Measurements from ENCODE around the gene WDR5. TPM values are rescaled to one million over a fixed set of nuclear protein-coding genes. Genes with fewer than 3 reads are reported as not detected.

The WDR5 gene
- total and polyA plus RNA-seq, 10 of the 15 experiments (the other 5 are each of a cell fraction or from before 2014, with no cell fraction given): 1.4 to 43.7 (median 33.2) TPM

DNA sequence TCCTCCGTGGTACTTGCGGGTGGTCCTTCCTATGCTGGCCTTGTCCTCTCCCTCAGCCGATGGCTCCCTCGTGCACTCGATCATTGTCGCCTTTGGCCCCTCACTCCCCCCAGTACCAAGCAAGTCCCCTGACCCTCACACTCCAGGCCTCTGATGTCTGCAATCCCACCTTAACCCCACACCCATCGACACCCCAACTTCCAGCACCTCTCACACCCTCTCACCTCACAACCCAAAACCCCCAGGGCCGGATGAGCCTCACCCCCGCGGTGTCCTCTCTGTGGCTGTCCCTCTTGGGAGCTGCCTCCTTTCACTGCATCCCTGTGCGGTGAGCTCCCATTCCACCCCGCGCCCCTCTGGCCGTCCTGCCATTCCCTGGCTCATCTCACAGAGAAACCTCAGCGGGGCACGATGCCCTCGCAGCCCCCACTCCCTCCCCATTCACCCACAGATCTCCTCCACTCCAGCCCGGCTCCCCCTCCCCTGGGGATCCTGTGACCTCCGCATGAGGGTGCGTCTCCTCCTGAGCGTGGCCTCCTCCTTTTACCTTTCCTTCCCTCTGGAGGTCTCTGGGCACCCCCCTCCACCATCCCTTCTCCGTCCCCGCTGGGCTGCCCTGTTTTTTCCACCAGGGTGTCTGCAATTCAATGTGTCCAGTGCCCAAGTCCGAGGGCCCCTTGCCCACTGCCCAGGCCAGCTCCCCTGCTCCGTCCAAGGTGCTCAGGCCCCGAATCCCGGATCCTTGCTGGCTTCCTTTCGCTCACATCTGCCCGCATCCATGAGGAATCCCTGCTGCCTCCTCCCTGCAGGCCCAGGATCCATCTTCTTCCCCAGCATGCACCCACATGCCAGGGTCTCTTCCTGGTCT is 44.3 kb downstream of the WDR5 start (continued):
- no peak for TF ChIP-seq RFX5 (IDR thresholded peaks at IDR 0.05; ENCODE audit: low read depth, low read length)
- TF ChIP-seq POLR2A (IDR thresholded peaks at IDR 0.05; ENCODE audit: low read depth, low read length): no peak
- TF ChIP-seq IKZF2 (IDR thresholded peaks at IDR 0.05): no peak
- TF ChIP-seq, protein P1, sequence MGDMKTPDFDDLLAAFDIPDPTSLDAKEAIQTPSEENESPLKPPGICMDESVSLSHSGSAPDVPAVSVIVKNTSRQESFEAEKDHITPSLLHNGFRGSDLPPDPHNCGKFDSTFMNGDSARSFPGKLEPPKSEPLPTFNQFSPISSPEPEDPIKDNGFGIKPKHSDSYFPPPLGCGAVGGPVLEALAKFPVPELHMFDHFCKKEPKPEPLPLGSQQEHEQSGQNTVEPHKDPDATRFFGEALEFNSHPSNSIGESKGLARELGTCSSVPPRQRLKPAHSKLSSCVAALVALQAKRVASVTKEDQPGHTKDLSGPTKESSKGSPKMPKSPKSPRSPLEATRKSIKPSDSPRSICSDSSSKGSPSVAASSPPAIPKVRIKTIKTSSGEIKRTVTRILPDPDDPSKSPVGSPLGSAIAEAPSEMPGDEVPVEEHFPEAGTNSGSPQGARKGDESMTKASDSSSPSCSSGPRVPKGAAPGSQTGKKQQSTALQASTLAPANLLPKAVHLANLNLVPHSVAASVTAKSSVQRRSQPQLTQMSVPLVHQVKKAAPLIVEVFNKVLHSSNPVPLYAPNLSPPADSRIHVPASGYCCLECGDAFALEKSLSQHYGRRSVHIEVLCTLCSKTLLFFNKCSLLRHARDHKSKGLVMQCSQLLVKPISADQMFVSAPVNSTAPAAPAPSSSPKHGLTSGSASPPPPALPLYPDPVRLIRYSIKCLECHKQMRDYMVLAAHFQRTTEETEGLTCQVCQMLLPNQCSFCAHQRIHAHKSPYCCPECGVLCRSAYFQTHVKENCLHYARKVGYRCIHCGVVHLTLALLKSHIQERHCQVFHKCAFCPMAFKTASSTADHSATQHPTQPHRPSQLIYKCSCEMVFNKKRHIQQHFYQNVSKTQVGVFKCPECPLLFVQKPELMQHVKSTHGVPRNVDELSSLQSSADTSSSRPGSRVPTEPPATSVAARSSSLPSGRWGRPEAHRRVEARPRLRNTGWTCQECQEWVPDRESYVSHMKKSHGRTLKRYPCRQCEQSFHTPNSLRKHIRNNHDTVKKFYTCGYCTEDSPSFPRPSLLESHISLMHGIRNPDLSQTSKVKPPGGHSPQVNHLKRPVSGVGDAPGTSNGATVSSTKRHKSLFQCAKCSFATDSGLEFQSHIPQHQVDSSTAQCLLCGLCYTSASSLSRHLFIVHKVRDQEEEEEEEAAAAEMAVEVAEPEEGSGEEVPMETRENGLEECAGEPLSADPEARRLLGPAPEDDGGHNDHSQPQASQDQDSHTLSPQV (IDR thresholded peaks at IDR 0.05): no peak
- TF ChIP-seq, protein P2, sequence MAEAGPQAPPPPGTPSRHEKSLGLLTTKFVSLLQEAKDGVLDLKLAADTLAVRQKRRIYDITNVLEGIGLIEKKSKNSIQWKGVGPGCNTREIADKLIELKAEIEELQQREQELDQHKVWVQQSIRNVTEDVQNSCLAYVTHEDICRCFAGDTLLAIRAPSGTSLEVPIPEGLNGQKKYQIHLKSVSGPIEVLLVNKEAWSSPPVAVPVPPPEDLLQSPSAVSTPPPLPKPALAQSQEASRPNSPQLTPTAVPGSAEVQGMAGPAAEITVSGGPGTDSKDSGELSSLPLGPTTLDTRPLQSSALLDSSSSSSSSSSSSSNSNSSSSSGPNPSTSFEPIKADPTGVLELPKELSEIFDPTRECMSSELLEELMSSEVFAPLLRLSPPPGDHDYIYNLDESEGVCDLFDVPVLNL (IDR thresholded peaks at IDR 0.05; ENCODE audit: low read depth, low read length): no peak
- TF ChIP-seq, protein P3, sequence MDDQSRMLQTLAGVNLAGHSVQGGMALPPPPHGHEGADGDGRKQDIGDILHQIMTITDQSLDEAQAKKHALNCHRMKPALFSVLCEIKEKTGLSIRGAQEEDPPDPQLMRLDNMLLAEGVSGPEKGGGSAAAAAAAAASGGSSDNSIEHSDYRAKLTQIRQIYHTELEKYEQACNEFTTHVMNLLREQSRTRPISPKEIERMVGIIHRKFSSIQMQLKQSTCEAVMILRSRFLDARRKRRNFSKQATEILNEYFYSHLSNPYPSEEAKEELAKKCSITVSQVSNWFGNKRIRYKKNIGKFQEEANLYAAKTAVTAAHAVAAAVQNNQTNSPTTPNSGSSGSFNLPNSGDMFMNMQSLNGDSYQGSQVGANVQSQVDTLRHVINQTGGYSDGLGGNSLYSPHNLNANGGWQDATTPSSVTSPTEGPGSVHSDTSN (IDR thresholded peaks at IDR 0.05; ENCODE audit: insufficient replicate concordance, low read depth, low read length): no peak
- TF ChIP-seq EGR1 (IDR thresholded peaks at IDR 0.05; ENCODE audit: borderline replicate concordance in 1 of 2, low read depth in 2 of 2, low read length in 2 of 2): no peak
- TF ChIP-seq, protein P4, sequence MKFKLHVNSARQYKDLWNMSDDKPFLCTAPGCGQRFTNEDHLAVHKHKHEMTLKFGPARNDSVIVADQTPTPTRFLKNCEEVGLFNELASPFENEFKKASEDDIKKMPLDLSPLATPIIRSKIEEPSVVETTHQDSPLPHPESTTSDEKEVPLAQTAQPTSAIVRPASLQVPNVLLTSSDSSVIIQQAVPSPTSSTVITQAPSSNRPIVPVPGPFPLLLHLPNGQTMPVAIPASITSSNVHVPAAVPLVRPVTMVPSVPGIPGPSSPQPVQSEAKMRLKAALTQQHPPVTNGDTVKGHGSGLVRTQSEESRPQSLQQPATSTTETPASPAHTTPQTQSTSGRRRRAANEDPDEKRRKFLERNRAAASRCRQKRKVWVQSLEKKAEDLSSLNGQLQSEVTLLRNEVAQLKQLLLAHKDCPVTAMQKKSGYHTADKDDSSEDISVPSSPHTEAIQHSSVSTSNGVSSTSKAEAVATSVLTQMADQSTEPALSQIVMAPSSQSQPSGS (IDR thresholded peaks at IDR 0.05; ENCODE audit: low read length): no peak

Data from GM12878 (cell line).